HCT116 (cell line): ENCODE data around the gene SLC35B1. TPM values are rescaled to one million over a fixed set of nuclear protein-coding genes. Genes with fewer than 3 reads are reported as not detected.

Experiments used
- ATAC-seq: fragments of 200-7000 bp; cut with Tn5 transposase; 2 replicates; pipeline ENCODE4 v1.9.1; 2020; ENCODE audit warnings: mild to moderate bottlenecking, moderate library complexity
- BruUV-seq: library from RNA; stranded (reverse); fragments of 400-500 nt; replicated peaks from 2 replicates; lab custom pipeline; 2021; lab: Mats Ljungman, UMichigan
- CTCF ChIA-PET: fragments of 300-600 bp; sonication (Branson Sonifier 250); formaldehyde crosslinking; loops from one replicate; lab custom pipeline; 2021; ENCODE audit warnings: antibody characterized with exemption; lab: Charles Lee
- POLR2A ChIA-PET: fragments of 300-600, 350-600 bp; sonication (Branson Sonifier 250); formaldehyde crosslinking; loops from one replicate; lab custom pipeline; 2021; ENCODE audit warnings: antibody characterized with exemption; lab: Charles Lee
- RAD21 ChIA-PET, 2 experiments: fragments of 300-600 bp; sonication (Branson Sonifier 250); formaldehyde crosslinking; loops; one replicate each; lab custom pipeline; 2023; ENCODE audit warnings: low total read pairs in 2 of 2; ENCODE audit not compliant: uncharacterized antibody in 2 of 2, unreplicated experiment in 2 of 2, low non-redundant PET in 1 of 2; lab: Charles Lee
- DNase-seq: peaks from one replicate; pipeline ENCODE4 v3.0.0-alpha.2; 2010; ENCODE audit warnings: low read depth, low spot score
- H2AFZ ChIP-seq: fragments of 200-600 bp; shearing (Covaris generic), sonication (generic); 2 replicates; pipeline ENCODE4 v1.6.1; 2017; ENCODE audit warnings: low read depth, mixed run types, mixed read lengths, antibody characterized with exemption, low read length; ENCODE audit not compliant: poor library complexity, severe bottlenecking
- H3K27ac ChIP-seq: 2 replicates; pipeline ENCODE4 v1.5.1; 2012; ENCODE audit warnings: low read depth, low read length
- H3K27me3 ChIP-seq: fragments of 200-600 bp; sonication (generic); 2 replicates; pipeline ENCODE4 v1.6.1; 2016; ENCODE audit warnings: mixed run types, low read length, mixed read lengths; ENCODE audit not compliant: insufficient read depth
- H3K36me3 ChIP-seq, 2 experiments: fragments of 200-500 bp in 1 of 2; fragments of 200-600 bp in 1 of 2; sonication (Bioruptor generic) in 1 of 2; sonication (generic) in 1 of 2; 2 replicates each; pipeline versions ENCODE4 v1.5.1 to v1.6.1; 2014 to 2016; ENCODE audit warnings: low read length in 2 of 2, inconsistent platforms in 1 of 2, mixed read lengths in 1 of 2, mixed run types in 1 of 2; ENCODE audit not compliant: insufficient read depth in 2 of 2, control insufficient read depth in 1 of 2
- H3K4me1 ChIP-seq, 2 experiments: fragments of 200-600 bp in 1 of 2; sonication (generic) in 1 of 2; 2 replicates each; pipeline versions ENCODE4 v1.5.1 to v1.6.1; 2012 to 2017; ENCODE audit warnings: low read length in 2 of 2, inconsistent platforms in 1 of 2, mild to moderate bottlenecking in 1 of 2, mixed read lengths in 1 of 2, mixed run types in 1 of 2, moderate library complexity in 1 of 2; ENCODE audit not compliant: insufficient read depth in 2 of 2, control insufficient read depth in 1 of 2
- H3K4me2 ChIP-seq: fragments of 200-600 bp; sonication (generic); 2 replicates; pipeline ENCODE4 v1.6.1; 2017; ENCODE audit warnings: mixed run types, low read length, mixed read lengths
- H3K4me3 ChIP-seq, 2 experiments: fragments of 200-600 bp in 1 of 2; sonication (generic) in 1 of 2; replicated peaks in 1 of 2; 2 replicates each; pipeline ENCODE4 v1.5.1; 2011 to 2016; ENCODE audit warnings: low read length in 2 of 2, control low read depth in 1 of 2, low read depth in 1 of 2, mild to moderate bottlenecking in 1 of 2, mixed read lengths in 1 of 2, mixed run types in 1 of 2
- H3K79me2 ChIP-seq: fragments of 200-600 bp; sonication (generic); 2 replicates; pipeline ENCODE4 v1.6.1; 2017; ENCODE audit warnings: mild to moderate bottlenecking, mixed run types, low read length, moderate library complexity, mixed read lengths; ENCODE audit not compliant: insufficient read depth
- H3K9ac ChIP-seq: fragments of 200-600 bp; sonication (generic); 2 replicates; pipeline ENCODE4 v1.6.1; 2016; ENCODE audit warnings: low read length, mixed read lengths
- H3K9me2 ChIP-seq: fragments of 200-600 bp; sonication (generic), shearing (Covaris generic); 2 replicates; pipeline ENCODE4 v1.6.1; 2017; ENCODE audit warnings: mixed run types, mild to moderate bottlenecking, moderate library complexity; ENCODE audit not compliant: insufficient read depth
- H3K9me3 ChIP-seq, 2 experiments: fragments of 200-500 bp in 1 of 2; fragments of 200-600 bp in 1 of 2; sonication (Bioruptor generic) in 1 of 2; sonication (generic) in 1 of 2; 2 replicates each; pipeline ENCODE4 v1.6.1; 2014 to 2017; ENCODE audit warnings: low read length in 2 of 2, mixed read lengths in 2 of 2, inconsistent platforms in 1 of 2, low read depth in 1 of 2, mild to moderate bottlenecking in 1 of 2, mixed run types in 1 of 2, moderate library complexity in 1 of 2; ENCODE audit not compliant: control insufficient read depth in 1 of 2, insufficient read depth in 1 of 2
- H4K20me1 ChIP-seq: fragments of 200-600 bp; sonication (generic), shearing (Covaris generic); 2 replicates; pipeline ENCODE4 v1.6.1; 2017; ENCODE audit warnings: mixed run types, mild to moderate bottlenecking, moderate library complexity; ENCODE audit not compliant: insufficient read depth
- EGR1 ChIP-seq: IDR thresholded peaks from 2 replicates; pipeline ENCODE4 v1.6.1; 2012; ENCODE audit warnings: low read depth
- FOSL1 ChIP-seq: IDR thresholded peaks from 2 replicates; pipeline ENCODE4 v1.6.1; 2012; ENCODE audit warnings: low read depth
- JUND ChIP-seq: IDR thresholded peaks from 2 replicates; pipeline ENCODE4 v1.6.1; 2012
- POLR2A ChIP-seq: IDR thresholded peaks from 2 replicates; pipeline ENCODE4 v1.7.0; 2011; ENCODE audit warnings: borderline replicate concordance; ENCODE audit not compliant: insufficient read depth, insufficient read length; ENCODE audit errors: extremely low read depth
- POLR2AphosphoS5 ChIP-seq: IDR thresholded peaks from 2 replicates; pipeline ENCODE4 v1.6.1; 2011; ENCODE audit warnings: mild to moderate bottlenecking, low read depth, low read length, moderate library complexity
- SP1 ChIP-seq: IDR thresholded peaks from 2 replicates; pipeline ENCODE4 v1.6.1; 2012; ENCODE audit warnings: low read depth
- SRF ChIP-seq: IDR thresholded peaks from 2 replicates; pipeline ENCODE4 v1.6.1; 2012; ENCODE audit warnings: low read depth
- TCF7L2 ChIP-seq: IDR thresholded peaks from 2 replicates; pipeline ENCODE4 v1.7.0; 2011; ENCODE audit warnings: borderline replicate concordance, inconsistent platforms; ENCODE audit not compliant: insufficient read depth, insufficient read length; ENCODE audit errors: extremely low read depth
- YY1 ChIP-seq: IDR thresholded peaks from 2 replicates; pipeline ENCODE4 v1.6.1; 2011; ENCODE audit warnings: low read length, low read depth, moderate library complexity, mild to moderate bottlenecking; ENCODE audit not compliant: insufficient replicate concordance; ENCODE audit errors: extremely low read depth
- intact Hi-C: fragments of 100-400 bp; cut with micrococcal nuclease; formaldehyde crosslinking; loops from 2 replicates; pipeline ENCODE4 v1.10.0; 2022
- total RNA-seq: library from RNA; stranded (reverse); gene quantifications from one replicate; pipeline ENCODE4 v1.2.1, GENCODE V29; 2021; ENCODE audit not compliant: unreplicated experiment

The SLC35B1 gene
- total RNA-seq, 1 experiment from 2014 or later: 87.5 TPM

DNA sequence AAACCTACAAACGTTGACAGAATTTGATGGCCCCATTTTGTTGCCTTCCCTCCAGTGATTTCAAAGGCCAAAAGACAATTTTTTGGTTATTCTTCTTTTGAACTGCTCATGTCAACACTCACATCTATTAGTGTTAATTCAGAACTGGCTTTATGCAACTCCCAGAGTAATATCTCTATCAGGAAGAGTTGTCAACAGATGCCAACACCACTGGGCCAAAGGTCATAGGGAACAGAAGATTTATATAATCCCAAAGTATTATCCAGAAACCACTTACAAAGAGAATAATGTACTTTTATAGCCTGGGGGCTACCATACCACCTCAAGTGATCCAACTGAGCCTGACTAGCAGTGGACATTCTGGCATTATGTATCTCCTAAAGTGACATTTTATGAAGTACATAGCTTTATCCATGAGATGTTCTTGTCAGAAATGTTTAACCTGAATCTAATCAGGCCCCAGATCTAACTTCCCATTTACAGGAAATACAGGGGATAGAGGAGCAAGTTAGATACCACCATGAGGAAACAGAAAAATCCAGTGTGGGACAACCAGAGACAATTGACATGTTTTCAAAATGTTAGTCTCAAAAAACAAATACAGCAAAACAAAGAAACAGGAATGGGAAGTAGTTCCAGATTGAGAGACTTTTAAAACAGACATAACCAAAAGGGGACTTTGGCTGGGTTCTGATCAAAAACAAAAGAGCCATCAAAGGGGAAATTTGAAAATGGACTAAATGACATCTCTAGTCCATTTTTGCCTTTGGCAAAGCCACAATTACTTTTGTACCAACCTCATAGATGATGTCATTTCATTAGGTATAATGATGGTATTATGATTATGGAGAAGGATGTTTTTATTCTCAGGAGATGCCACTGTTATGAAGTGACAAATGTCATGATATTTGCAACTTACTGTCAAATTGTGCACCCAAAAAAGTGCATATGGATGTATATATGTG, 37.7 kb upstream of the SLC35B1 start:
- Histone ChIP-seq H3K4me3 (no peak overlapping the region), H3K27ac (no peak overlapping the region), H2AFZ (no peak overlapping the region), H3K9me2 (no peaks in the 10 kb centered on the region), H3K79me2 (no peaks in the 10 kb centered on the region), H3K4me2 (no peak overlapping the region), H3K27me3 (no peaks in the 10 kb centered on the region; the same call in 1 of the 2 replicates), H3K36me3 (no peaks in the 10 kb centered on the region), H3K9me3 (no peaks in the 10 kb centered on the region), H3K4me1 (no peaks in the 10 kb centered on the region), H4K20me1 (no peaks in the 10 kb centered on the region), H3K9ac (no peak overlapping the region)
- BruUV-seq: no TSS peak
- POLR2A ChIA-PET: interaction anchor here (2.3 kb wide), 1 partner anchor 19 kb away, joined by 8 read pairs; the partner anchor contains the start of gene FAM117A
- intact Hi-C loops: no loop called here
- DNase-seq (no peak), ATAC-seq (no peak)
- RAD21 ChIA-PET: no interaction called here
- CTCF ChIA-PET: interaction anchor here (1.1 kb wide), 1 partner anchor 253 kb away, joined by 3 read pairs; no protein-coding TSS in a partner anchor
- 0 out of 2 replicates have a peak, but pooled peaks have one; percentile 9 for TF ChIP-seq SP1
- no peak for TF ChIP-seq TCF7L2
- no peak for TF ChIP-seq POLR2AphosphoS5
- TF ChIP-seq EGR1: no peak

DNA sequence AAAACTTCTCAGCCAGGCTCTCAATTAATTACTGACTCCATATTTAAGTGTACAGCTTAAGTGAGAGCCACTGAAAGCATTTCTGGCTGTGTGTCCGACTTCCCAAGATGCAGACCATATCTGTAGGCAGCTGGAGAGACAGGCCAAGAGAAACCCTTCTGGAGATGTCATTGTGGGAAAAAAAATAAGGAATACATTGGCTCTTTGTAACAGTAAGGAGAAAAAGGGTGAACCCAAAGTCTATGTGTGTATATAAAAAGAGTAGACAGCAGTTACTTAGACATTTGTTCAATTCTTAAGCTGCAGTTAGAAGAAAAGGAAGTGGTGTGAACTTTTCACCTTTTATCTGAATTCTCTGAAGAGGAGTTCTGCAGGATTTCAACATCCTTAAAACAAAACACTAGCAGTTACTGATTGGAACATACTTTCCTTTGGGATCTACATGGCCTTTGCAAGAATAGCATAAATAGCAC, 34.4 kb upstream of the SLC35B1 start:
- H2AFZ ChIP-seq: no peak overlapping the region
- no peaks in the 10 kb centered on the region for H3K4me1 ChIP-seq
- H3K27me3 ChIP-seq: no peaks in the 10 kb centered on the region; the same call in 1 of the 2 replicates
- no peak for DNase-seq
- H3K4me3 ChIP-seq: no peak overlapping the region
- no peaks in the 10 kb centered on the region for H3K79me2 ChIP-seq
- no peaks in the 10 kb centered on the region for H3K9me3 ChIP-seq
- H3K4me2 ChIP-seq: no peak overlapping the region
- no TSS peak for BruUV-seq
- POLR2A ChIA-PET: interaction anchor here (1.0 kb wide), 1 partner anchor 11 kb away, joined by 3 read pairs; no protein-coding TSS in a partner anchor
- H3K27ac ChIP-seq: no peak overlapping the region
- RAD21 ChIA-PET: no interaction called here
- intact Hi-C loops: no loop called here
- H4K20me1 ChIP-seq: no peaks in the 10 kb centered on the region
- H3K9ac ChIP-seq: no peak overlapping the region
- CTCF ChIA-PET: no interaction called here
- no peaks in the 10 kb centered on the region for H3K36me3 ChIP-seq
- H3K9me2 ChIP-seq: no peaks in the 10 kb centered on the region
- no peak for TF ChIP-seq SP1
- no peak for TF ChIP-seq JUND
- TF ChIP-seq POLR2A: no peak
- no peak for TF ChIP-seq YY1
- TF ChIP-seq SRF: no peak
- TF ChIP-seq FOSL1: no peak
- no peak for ATAC-seq
